ENCODE measurements around the gene CHSY1.

DNA sequence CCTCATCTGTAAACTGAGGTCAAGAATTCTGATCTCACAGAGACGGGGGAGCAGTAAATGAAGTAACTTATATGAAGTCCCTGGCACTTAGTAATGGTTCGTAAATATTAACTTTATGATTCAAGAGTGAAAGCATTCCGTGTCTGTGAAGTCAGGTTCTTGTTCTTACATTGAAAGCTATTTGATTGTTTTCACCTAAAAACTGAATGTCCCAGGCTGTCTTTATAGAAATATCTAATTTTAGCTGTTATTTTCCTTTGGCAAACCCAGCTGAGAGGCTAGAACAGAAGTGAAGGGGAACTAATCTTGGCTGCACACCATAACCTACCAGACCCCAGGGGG lies 84.5 kb downstream of the CHSY1 start:
- TF ChIP-seq NR2F1 (CRISPR knock-in tag; IDR thresholded peaks at IDR 0.05) (no peak), TBP (CRISPR knock-in tag; IDR thresholded peaks at IDR 0.05) (no peak), MEIS2 (CRISPR knock-in tag; IDR thresholded peaks at IDR 0.05) (no peak), SP4 (CRISPR knock-in tag; IDR thresholded peaks at IDR 0.05) (no peak), TCF7L2 (IDR thresholded peaks at IDR 0.05; ENCODE audit: low read depth, low read length) (no peak), ZFP36 (IDR thresholded peaks at IDR 0.05; ENCODE audit: borderline replicate concordance, low read depth, low read length, partially characterized antibody) (no peak), JUNB (CRISPR knock-in tag; IDR thresholded peaks at IDR 0.05; ENCODE audit: borderline replicate concordance) (no peak)

Data from HepG2 (cell line).